ENCODE measurements around the gene ZC3H6. TPM values are rescaled to one million over a fixed set of nuclear protein-coding genes. Genes with fewer than 3 reads are reported as not detected.

ZC3H6 gene
- total and polyA plus RNA-seq, 4 experiments from 2014 or later, result 4.6 to 43.2 (median 22.2) TPM

GRCh38 chr2:112305132-112305531 is 29.7 kb downstream of the ZC3H6 start:
- Mint-ChIP-seq H3K4me3 (no peak overlapping the region), H3K9me3 (no peaks in the 10 kb centered on the region), H3K27me3 (no peaks in the 10 kb centered on the region), H3K27ac (no peak overlapping the region), H3K36me3 (peaks cover 57 to 60% of the 10 kb centered on the region in 2 donors), H3K4me1 (peaks cover 0 to 6% (median 2%) of the 10 kb centered on the region in 4 donors)
- Histone ChIP-seq H3K36me3 (ENCODE audit: insufficient read depth, low read length) (peaks cover 13% of the 10 kb centered on the region), H3K4me1 (ENCODE audit: insufficient read depth, low read length) (no peaks in the 10 kb centered on the region), H3K4me3 (ENCODE audit: low read length in 2 of 2) (no peak overlapping the region), H3K9me3 (ENCODE audit: control insufficient read depth in 1 of 2, low read length in 2 of 2) (no peaks in the 10 kb centered on the region), H3K27ac (ENCODE audit: low read depth, low read length) (no peak overlapping the region), H3K27me3 (ENCODE audit: insufficient read depth, low read length) (no peaks in the 10 kb centered on the region)
- DNase-seq, result no peak
- intact Hi-C loops (cut with micrococcal nuclease), result no loop called here
- ChIA-PET POLR2A (ENCODE audit: partially characterized antibody) (no interaction called here), CTCF (ENCODE audit: partially characterized antibody) (no interaction called here)

- DNase-seq, result no peak
- Histone ChIP-seq H3K4me1 (ENCODE audit: insufficient read depth, low read length) (no peaks in the 10 kb centered on the region), H3K36me3 (ENCODE audit: insufficient read depth, low read length) (peaks cover 13% of the 10 kb centered on the region), H3K9me3 (ENCODE audit: control insufficient read depth in 1 of 2, low read length in 2 of 2) (no peaks in the 10 kb centered on the region), H3K27me3 (ENCODE audit: insufficient read depth, low read length) (no peaks in the 10 kb centered on the region), H3K27ac (ENCODE audit: low read depth, low read length) (no peak overlapping the region), H3K4me3 (ENCODE audit: low read length in 2 of 2) (no peak overlapping the region)
- Mint-ChIP-seq H3K27ac (no peak overlapping the region), H3K4me1 (no peaks in the 10 kb centered on the region), H3K4me3 (no peak overlapping the region), H3K9me3 (no peaks in the 10 kb centered on the region), H3K36me3 (peaks cover 30 to 47% of the 10 kb centered on the region in 2 donors), H3K27me3 (no peaks in the 10 kb centered on the region)
- POLR2A ChIA-PET (ENCODE audit: partially characterized antibody), result no interaction called here
- CTCF ChIA-PET (ENCODE audit: partially characterized antibody), result no interaction called here
- intact Hi-C loops (cut with micrococcal nuclease), result no loop called here
Measured at GRCh38 chr2:112310906-112311305, 35.5 kb downstream of the ZC3H6 start.

- POLR2A ChIA-PET (ENCODE audit: partially characterized antibody), result no interaction called here
- no peaks in the 10 kb centered on the region for H3K4me1 ChIP-seq (ENCODE audit: insufficient read depth, low read length)
- Mint-ChIP-seq H3K9me3 (no peaks in the 10 kb centered on the region), H3K4me3 (no peak overlapping the region), H3K4me1 (no peaks in the 10 kb centered on the region), H3K27me3 (no peaks in the 10 kb centered on the region), H3K27ac (no peak overlapping the region), H3K36me3 (peaks cover 32 to 48% of the 10 kb centered on the region in 2 donors)
- no peak overlapping the region for H3K4me3 ChIP-seq (ENCODE audit: low read length in 2 of 2)
- peaks cover 8% of the 10 kb centered on the region for H3K36me3 ChIP-seq (ENCODE audit: insufficient read depth, low read length)
- no peaks in the 10 kb centered on the region for H3K27me3 ChIP-seq (ENCODE audit: insufficient read depth, low read length)
- intact Hi-C loops (cut with micrococcal nuclease), result no loop called here
- no peaks in the 10 kb centered on the region for H3K9me3 ChIP-seq (ENCODE audit: control insufficient read depth in 1 of 2, low read length in 2 of 2)
- H3K27ac ChIP-seq (ENCODE audit: low read depth, low read length), result no peak overlapping the region
- CTCF ChIA-PET (ENCODE audit: partially characterized antibody), result interaction anchor here (0.8 to 1.1 kb wide), 2 partner anchors 51 to 191 kb away, joined by 3 read pairs; no protein-coding TSS in a partner anchor
- DNase-seq, result no peak
Measured at GRCh38 chr2:112311932-112312331, 36.5 kb downstream of the ZC3H6 start.

GRCh38 chr2:112312821-112313220 is 37.4 kb downstream of the ZC3H6 start:
- CTCF ChIA-PET (ENCODE audit: partially characterized antibody), result interaction anchor here (1.1 kb wide), 1 partner anchor 192 kb away, joined by 3 read pairs; no protein-coding TSS in a partner anchor

GRCh38 chr2:112314856-112315255 is 39.5 kb downstream of the ZC3H6 start:
- H3K9me3 ChIP-seq (ENCODE audit: control insufficient read depth in 1 of 2, low read length in 2 of 2), result no peaks in the 10 kb centered on the region
- H3K36me3 Mint-ChIP-seq, result peaks cover 34 to 51% of the 10 kb centered on the region in 2 donors
- H3K9me3 Mint-ChIP-seq, result no peaks in the 10 kb centered on the region
- POLR2A ChIA-PET (ENCODE audit: partially characterized antibody), result no interaction called here
- no peak overlapping the region for H3K4me3 Mint-ChIP-seq
- CTCF ChIA-PET (ENCODE audit: partially characterized antibody), result no interaction called here
- H3K27ac Mint-ChIP-seq, result peak overlapping the region in 1 of 7 donors; percentile 37
- H3K27me3 ChIP-seq (ENCODE audit: insufficient read depth, low read length), result no peaks in the 10 kb centered on the region
- no peaks in the 10 kb centered on the region for H3K4me1 Mint-ChIP-seq
- H3K27me3 Mint-ChIP-seq, result no peaks in the 10 kb centered on the region
- no peak overlapping the region for H3K4me3 ChIP-seq (ENCODE audit: low read length in 2 of 2)
- H3K4me1 ChIP-seq (ENCODE audit: insufficient read depth, low read length), result no peaks in the 10 kb centered on the region
- H3K36me3 ChIP-seq (ENCODE audit: insufficient read depth, low read length), result peaks cover 7% of the 10 kb centered on the region
- intact Hi-C loops (cut with micrococcal nuclease), result loop anchor here (5.0 kb wide), 1 partner anchor 58 kb away; the partner anchor contains the start of gene ZC3H8
- no peak overlapping the region for H3K27ac ChIP-seq (ENCODE audit: low read depth, low read length)
- no peak for DNase-seq

More at GRCh38 chr2:112312821-112313220, 37.4 kb downstream of the ZC3H6 start:
- no peak for DNase-seq
- Histone ChIP-seq H3K27ac (ENCODE audit: low read depth, low read length) (no peak overlapping the region), H3K36me3 (ENCODE audit: insufficient read depth, low read length) (peaks cover 8% of the 10 kb centered on the region), H3K9me3 (ENCODE audit: control insufficient read depth in 1 of 2, low read length in 2 of 2) (no peaks in the 10 kb centered on the region), H3K4me1 (ENCODE audit: insufficient read depth, low read length) (no peaks in the 10 kb centered on the region), H3K4me3 (ENCODE audit: low read length in 2 of 2) (no peak overlapping the region), H3K27me3 (ENCODE audit: insufficient read depth, low read length) (no peaks in the 10 kb centered on the region)
- POLR2A ChIA-PET (ENCODE audit: partially characterized antibody), result no interaction called here
- H3K36me3 Mint-ChIP-seq, result peaks cover 28 to 44% of the 10 kb centered on the region in 2 donors
- H3K27me3 Mint-ChIP-seq, result no peaks in the 10 kb centered on the region
- intact Hi-C loops (cut with micrococcal nuclease), result no loop called here
- no peak overlapping the region for H3K27ac Mint-ChIP-seq
- no peaks in the 10 kb centered on the region for H3K4me1 Mint-ChIP-seq
- H3K4me3 Mint-ChIP-seq, result no peak overlapping the region
- H3K9me3 Mint-ChIP-seq, result no peaks in the 10 kb centered on the region

GRCh38 chr2:112317303-112318158 is 42.1 kb downstream of the ZC3H6 start:
- ChIA-PET CTCF (ENCODE audit: partially characterized antibody) (interaction anchor here (0.7 kb wide), 1 partner anchor 58 kb away, joined by 4 read pairs; no protein-coding TSS in a partner anchor), POLR2A (ENCODE audit: partially characterized antibody) (no interaction called here)
- intact Hi-C loops (cut with micrococcal nuclease), result loop anchor here (5.0 kb wide), 1 partner anchor 60 kb away; the partner anchor contains the start of gene ZC3H8
- Histone ChIP-seq H3K27me3 (ENCODE audit: insufficient read depth, low read length) (no peaks in the 10 kb centered on the region), H3K36me3 (ENCODE audit: insufficient read depth, low read length) (peaks cover 3% of the 10 kb centered on the region), H3K9me3 (ENCODE audit: control insufficient read depth in 1 of 2, low read length in 2 of 2) (no peaks in the 10 kb centered on the region), H3K4me3 (ENCODE audit: low read length in 2 of 2) (no peak overlapping the region), H3K4me1 (ENCODE audit: insufficient read depth, low read length) (no peaks in the 10 kb centered on the region), H3K27ac (ENCODE audit: low read depth, low read length) (no peak overlapping the region)
- no peaks in the 10 kb centered on the region for H3K4me1 Mint-ChIP-seq
- H3K9me3 Mint-ChIP-seq, result no peaks in the 10 kb centered on the region
- DNase-seq, result no peak
- H3K27me3 Mint-ChIP-seq, result no peaks in the 10 kb centered on the region
- H3K27ac Mint-ChIP-seq, result no peak overlapping the region
- peaks cover 26 to 37% of the 10 kb centered on the region in 2 donors for H3K36me3 Mint-ChIP-seq
- no peak overlapping the region for H3K4me3 Mint-ChIP-seq

GRCh38 chr2:112318515-112318914 is 43.1 kb downstream of the ZC3H6 start:
- Histone ChIP-seq H3K27me3 (ENCODE audit: insufficient read depth, low read length) (no peaks in the 10 kb centered on the region), H3K27ac (ENCODE audit: low read depth, low read length) (no peak overlapping the region), H3K36me3 (ENCODE audit: insufficient read depth, low read length) (peaks cover 7% of the 10 kb centered on the region), H3K4me1 (ENCODE audit: insufficient read depth, low read length) (no peaks in the 10 kb centered on the region), H3K4me3 (ENCODE audit: low read length in 2 of 2) (no peak overlapping the region), H3K9me3 (ENCODE audit: control insufficient read depth in 1 of 2, low read length in 2 of 2) (no peaks in the 10 kb centered on the region)
- CTCF ChIA-PET (ENCODE audit: partially characterized antibody), result interaction anchor here (0.7 kb wide), 1 partner anchor 59 kb away, joined by 4 read pairs; no protein-coding TSS in a partner anchor
- no peaks in the 10 kb centered on the region for H3K9me3 Mint-ChIP-seq
- intact Hi-C loops (cut with micrococcal nuclease), result loop anchor here (5.0 kb wide), 1 partner anchor 61 kb away; the partner anchor contains the start of gene ZC3H8
- DNase-seq, result no peak
- POLR2A ChIA-PET (ENCODE audit: partially characterized antibody), result no interaction called here
- peaks cover 34 to 36% of the 10 kb centered on the region in 2 donors for H3K36me3 Mint-ChIP-seq
- H3K4me3 Mint-ChIP-seq, result no peak overlapping the region
- H3K27me3 Mint-ChIP-seq, result no peaks in the 10 kb centered on the region
- H3K4me1 Mint-ChIP-seq, result no peaks in the 10 kb centered on the region
- no peak overlapping the region for H3K27ac Mint-ChIP-seq

Measured in CD4-positive, alpha-beta memory T cell (primary cell).